HepG2 (cell line): ENCODE results near the gene MSTO1. TPM values are rescaled to one million over a fixed set of nuclear protein-coding genes. Genes with fewer than 3 reads are reported as not detected.

Experiments used
- ARID2 ChIP-seq: sonication (generic); formaldehyde crosslinking; IDR thresholded peaks from 2 replicates; pipeline ENCODE4 v1.8.1; 2022; ENCODE audit warnings: mild to moderate bottlenecking, missing genetic modification reagents, borderline replicate concordance
- BCLAF1 ChIP-seq: fragments of 450-650 bp; IDR thresholded peaks from 2 replicates; pipeline ENCODE4 v1.6.1; 2017; ENCODE audit warnings: mild to moderate bottlenecking
- CTCF ChIP-seq: sonication (generic); formaldehyde crosslinking; IDR thresholded peaks from 2 replicates; pipeline ENCODE4 v1.5.0; 2020; ENCODE audit warnings: mild to moderate bottlenecking, missing genetic modification reagents, moderate library complexity
- FOXA3 ChIP-seq: IDR thresholded peaks from 2 replicates; pipeline ENCODE4 v1.6.1; 2016; ENCODE audit warnings: missing genetic modification reagents, missing compliant biosample characterization
- GTF2F1 ChIP-seq: fragments of 150-350 bp; IDR thresholded peaks from 2 replicates; pipeline ENCODE4 v1.6.1; 2014; ENCODE audit warnings: low read length
- HNRNPH1 ChIP-seq: fragments of 200-400 bp; formaldehyde crosslinking; optimal IDR thresholded peaks from 2 replicates; pipeline ENCODE3; 2017; ENCODE audit warnings: mild to moderate bottlenecking, low read depth, low read length
- MBNL3 ChIP-seq: fragments of 250-450 bp; sonication (Bioruptor Pico); conservative IDR thresholded peaks from 2 replicates; pipeline ENCODE4 v1.8.0; 2022; ENCODE audit warnings: mild to moderate bottlenecking, inconsistent platforms
- MEIS2 ChIP-seq: sonication (generic); formaldehyde crosslinking; IDR thresholded peaks from 2 replicates; pipeline ENCODE4 v1.9.0; 2021; ENCODE audit warnings: mild to moderate bottlenecking, missing genetic modification reagents
- NCOR1 ChIP-seq: fragments of 200-600 bp; sonication (generic); IDR thresholded peaks from 2 replicates; pipeline ENCODE4 v1.7.0; 2017; ENCODE audit warnings: antibody characterized with exemption, low read length, borderline replicate concordance
- REST ChIP-seq, 2 experiments: IDR thresholded peaks; 2 replicates each; pipeline ENCODE4 v1.6.1; 2011 to 2012; ENCODE audit warnings: low read length in 2 of 2, borderline replicate concordance in 1 of 2, low read depth in 1 of 2, mild to moderate bottlenecking in 1 of 2, moderate library complexity in 1 of 2
- SMARCE1 ChIP-seq: fragments of 450-650 bp; IDR thresholded peaks from 2 replicates; pipeline ENCODE4 v1.6.1; 2017; ENCODE audit warnings: borderline replicate concordance
- SSRP1 ChIP-seq: IDR thresholded peaks from 2 replicates; pipeline ENCODE4 v1.6.1; 2016; ENCODE audit warnings: control low read depth
- THYN1 ChIP-seq: sonication (generic); formaldehyde crosslinking; IDR thresholded peaks from 2 replicates; pipeline ENCODE4 v1.8.1; 2023; ENCODE audit warnings: low read depth, mild to moderate bottlenecking, moderate library complexity, missing genetic modification reagents, borderline replicate concordance
- XBP1 ChIP-seq: sonication (generic); formaldehyde crosslinking; IDR thresholded peaks from 2 replicates; pipeline ENCODE4 v1.5.0; 2020; ENCODE audit warnings: missing genetic modification reagents
- ZBTB43 ChIP-seq: sonication (generic); formaldehyde crosslinking; conservative IDR thresholded peaks from 2 replicates; pipeline ENCODE4 v1.4.0; 2020; ENCODE audit warnings: missing genetic modification reagents
- ZFP62 ChIP-seq: sonication (generic); formaldehyde crosslinking; IDR thresholded peaks from 2 replicates; pipeline ENCODE4 v1.4.0; 2020; ENCODE audit warnings: missing genetic modification reagents
- ZNF251 ChIP-seq: sonication (generic); formaldehyde crosslinking; IDR thresholded peaks from 2 replicates; pipeline ENCODE4 v1.9.0; 2021; ENCODE audit warnings: mild to moderate bottlenecking, missing genetic modification reagents
- ZNF263 ChIP-seq: sonication (generic); formaldehyde crosslinking; IDR thresholded peaks from 2 replicates; pipeline ENCODE4 v1.4.0; 2020; ENCODE audit warnings: missing genetic modification reagents
- ZNF354B ChIP-seq: sonication (generic); formaldehyde crosslinking; IDR thresholded peaks from 2 replicates; pipeline ENCODE4 v1.8.0; 2022; ENCODE audit warnings: mild to moderate bottlenecking, missing genetic modification reagents
- ZNF652 ChIP-seq: IDR thresholded peaks from 2 replicates; pipeline ENCODE4 v1.6.1; 2016; ENCODE audit warnings: low read depth, borderline replicate concordance
- ZNF816 ChIP-seq: sonication (generic); formaldehyde crosslinking; IDR thresholded peaks from 2 replicates; pipeline ENCODE4 v1.8.0; 2022; ENCODE audit warnings: missing genetic modification reagents, mild to moderate bottlenecking, borderline replicate concordance
- polyA plus RNA-seq, 8 experiments: library from polyadenylated mRNA; depleted of rRNA in 3 of 8; stranded (reverse) in 7 of 8; unstranded in 1 of 8; fragments of >200 nt; fragmentation: Illumina TruSeq in 4 of 8; extraction: Trizol in 4 of 8; gene quantifications; 2 replicates each; pipeline versions ENCODE4 v1.2.1 to v1.2.3, GENCODE V29; 2011 to 2016; ENCODE audit warnings: low read depth in 4 of 8, missing spikeins in 1 of 8, mixed read lengths in 1 of 8; ENCODE audit not compliant: insufficient read depth in 1 of 8
- total RNA-seq, 5 experiments: library from RNA; depleted of rRNA; stranded (reverse); fragments of >200 nt; fragmentation: Illumina TruSeq; extraction: Trizol; gene quantifications; 2 replicates each; pipeline ENCODE4 v1.2.3, GENCODE V29; 2016; ENCODE audit warnings: low read depth in 1 of 5

MSTO1 gene
- total and polyA plus RNA-seq, 2 of the 13 experiments (the other 11 are each of a cell fraction or from before 2014, with no cell fraction given), result 19.1 to 25.3 TPM

GRCh38 chr1:155609515-155610256 lies at the start of gene MSTO1 (continued):
- TF ChIP-seq FOXA3 (CRISPR knock-in tag), result no peak
- no peak for TF ChIP-seq NCOR1
- TF ChIP-seq MEIS2 (CRISPR knock-in tag), result 0 out of 2 replicates have a peak, but pooled peaks have one; percentile 44
- no peak for TF ChIP-seq ZNF354B
- no peak for TF ChIP-seq ZBTB43 (CRISPR knock-in tag)
- TF ChIP-seq ZFP62 (CRISPR knock-in tag), result no peak
- TF ChIP-seq SMARCE1, result no peak
- TF ChIP-seq XBP1 (CRISPR knock-in tag), result no peak
- TF ChIP-seq HNRNPH1, result no peak
- no peak for TF ChIP-seq THYN1 (CRISPR knock-in tag)
- no peak for TF ChIP-seq CTCF (CRISPR knock-in tag)
- TF ChIP-seq REST (IDR thresholded peaks at IDR 0.05; ENCODE audit: borderline replicate concordance in 1 of 2, low read depth in 1 of 2, low read length in 2 of 2), result no peak
- no peak for TF ChIP-seq ZNF251 (CRISPR knock-in tag)
- no peak for TF ChIP-seq SSRP1 (CRISPR knock-in tag)
- TF ChIP-seq GTF2F1, result no peak
- TF ChIP-seq ZNF652 (CRISPR knock-in tag), result no peak
- TF ChIP-seq BCLAF1, result no peak
- TF ChIP-seq ARID2 (CRISPR knock-in tag), result no peak
- TF ChIP-seq ZNF263, result no peak
- TF ChIP-seq MBNL3 (CRISPR knock-in tag), result no peak
- no peak for TF ChIP-seq ZNF816
